Neuronal stem cell (in vitro differentiated cells): Measurements from ENCODE around the gene RTF2.

Experiments used
- DNase-seq: peaks from one replicate; pipeline ENCODE4 v3.0.0-alpha.2; 2013; ENCODE audit warnings: low spot score
- H2AFZ ChIP-seq: one replicate; pipeline ENCODE4 v1.6.1; 2013; ENCODE audit warnings: mild to moderate bottlenecking, low read length, inconsistent platforms
- H2AK5ac ChIP-seq: 2 replicates; pipeline ENCODE4 v1.6.1; 2013; ENCODE audit warnings: low read depth, mild to moderate bottlenecking, inconsistent platforms, low read length, moderate library complexity, mixed read lengths
- H2BK120ac ChIP-seq: 2 replicates; pipeline ENCODE4 v1.6.1; 2013; ENCODE audit warnings: low read depth, mild to moderate bottlenecking, inconsistent platforms, low read length, moderate library complexity, mixed read lengths
- H2BK12ac ChIP-seq: one replicate; pipeline ENCODE4 v1.6.1; 2013; ENCODE audit warnings: low read length, inconsistent platforms
- H2BK15ac ChIP-seq: 2 replicates; pipeline ENCODE4 v1.6.1; 2013; ENCODE audit warnings: mild to moderate bottlenecking, low read length, inconsistent platforms, mixed read lengths
- H2BK5ac ChIP-seq: one replicate; pipeline ENCODE4 v1.6.1; 2013; ENCODE audit warnings: inconsistent platforms, mild to moderate bottlenecking, low read length, moderate library complexity
- H3K14ac ChIP-seq: one replicate; pipeline ENCODE4 v1.6.1; 2013; ENCODE audit warnings: low read length, inconsistent platforms
- H3K18ac ChIP-seq: 2 replicates; pipeline ENCODE4 v1.6.1; 2013; ENCODE audit warnings: low read length, inconsistent platforms
- H3K23ac ChIP-seq: 2 replicates; pipeline ENCODE4 v1.6.1; 2013; ENCODE audit warnings: low read depth, mild to moderate bottlenecking, mixed read lengths, low read length, inconsistent platforms; ENCODE audit not compliant: poor library complexity
- H3K27ac ChIP-seq: replicated peaks from 3 replicates; pipeline ENCODE4 v1.5.1; 2013; ENCODE audit warnings: low read length, inconsistent platforms
- H3K27me3 ChIP-seq, 3 experiments: 2 replicates each; pipeline ENCODE4 v1.6.1; 2013; ENCODE audit warnings: low read length in 3 of 3, mild to moderate bottlenecking in 2 of 3, inconsistent platforms in 1 of 3, low read depth in 1 of 3, mixed read lengths in 1 of 3, moderate library complexity in 1 of 3; ENCODE audit not compliant: control insufficient read depth in 3 of 3, insufficient read depth in 3 of 3
- H3K36me3 ChIP-seq, 2 donors: replicated peaks in 1 of 2; 2 replicates each; pipeline ENCODE4 v1.6.1; 2013; ENCODE audit warnings: low read length in 2 of 2; ENCODE audit not compliant: control insufficient read depth in 2 of 2, insufficient read depth in 2 of 2
- H3K4ac ChIP-seq: 2 replicates; pipeline ENCODE4 v1.6.1; 2013; ENCODE audit warnings: inconsistent platforms, mild to moderate bottlenecking, low read length, moderate library complexity
- H3K4me1 ChIP-seq, 2 donors: 1 replicate in 1 of 2; 2 replicates in 1 of 2; pipeline ENCODE4 v1.6.1; 2013; ENCODE audit warnings: low read length in 2 of 2, low read depth in 1 of 2; ENCODE audit not compliant: control insufficient read depth in 2 of 2, insufficient read depth in 1 of 2
- H3K4me2 ChIP-seq: one replicate; pipeline ENCODE4 v1.6.1; 2013; ENCODE audit warnings: mild to moderate bottlenecking, low read length, inconsistent platforms; ENCODE audit not compliant: insufficient read depth, poor library complexity, severe bottlenecking
- H3K4me3 ChIP-seq, 2 donors: 2 replicates each; pipeline ENCODE4 v1.5.1; 2013; ENCODE audit warnings: low read length in 2 of 2, mild to moderate bottlenecking in 2 of 2, inconsistent platforms in 1 of 2, moderate library complexity in 1 of 2
- H3K79me1 ChIP-seq: one replicate; pipeline ENCODE4 v1.6.1; 2013; ENCODE audit warnings: low read depth, mild to moderate bottlenecking, inconsistent platforms, low read length, moderate library complexity
- H3K9ac ChIP-seq: one replicate; pipeline ENCODE4 v1.6.1; 2013; ENCODE audit warnings: mild to moderate bottlenecking, low read depth, low read length, inconsistent platforms; ENCODE audit not compliant: poor library complexity
- H3K9me3 ChIP-seq, 2 donors: replicated peaks in 1 of 2; 2 replicates each; pipeline versions ENCODE3 to v1.6.1; 2013; ENCODE audit warnings: low read length in 2 of 2, mild to moderate bottlenecking in 2 of 2, inconsistent platforms in 1 of 2, low read depth in 1 of 2, mixed read lengths in 1 of 2, moderate library complexity in 1 of 2; ENCODE audit not compliant: control insufficient read depth in 2 of 2, insufficient read depth in 1 of 2
- H4K8ac ChIP-seq: one replicate; pipeline ENCODE4 v1.6.1; 2013; ENCODE audit warnings: low read depth, mild to moderate bottlenecking, inconsistent platforms, low read length, moderate library complexity
- H4K91ac ChIP-seq: one replicate; pipeline ENCODE4 v1.6.1; 2013; ENCODE audit warnings: low read length, low read depth, mild to moderate bottlenecking, inconsistent platforms; ENCODE audit not compliant: poor library complexity
- WGBS, 2 donors: extraction: QIAGEN DNeasy Blood & Tissue Kit; methylation state at CpG; one replicate each; pipeline ENCODE4 v1.1.7; 2013; ENCODE audit warnings: missing lambda C conversion rate in 2 of 2, mixed read lengths in 1 of 2; ENCODE audit not compliant: insufficient read length in 2 of 2, insufficient replicate concordance in 1 of 2; ENCODE audit errors: extremely low coverage in 2 of 2; 5-methylcytosine and 5-hydroxymethylcytosine counted together

RTF2 gene

DNA sequence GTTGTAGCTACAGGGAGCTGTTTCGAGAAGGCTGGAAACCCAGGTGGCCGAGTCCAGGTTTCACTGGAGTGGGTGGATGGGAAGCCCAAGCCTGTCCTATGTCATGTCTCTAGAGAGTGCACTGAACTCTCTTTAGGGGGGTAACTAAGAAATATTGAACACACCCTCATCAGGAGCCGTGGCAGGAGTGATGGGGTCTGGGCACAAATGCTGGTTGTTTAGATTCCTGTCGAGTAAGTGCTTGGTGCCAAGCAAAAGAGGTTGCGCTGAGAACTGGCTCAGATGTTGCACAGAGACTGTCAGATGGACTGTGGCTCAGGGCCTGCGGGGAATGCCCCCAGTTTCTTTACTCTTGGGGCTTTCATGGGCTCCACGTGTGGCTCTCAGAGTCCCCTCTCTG, 48.8 kb downstream of the RTF2 start:
- WGBS, 2 donors: no CpG with 5 or more reads among the region's 7 CpGs
- no peak for DNase-seq
- Histone ChIP-seq H3K27me3 (no peaks in the 10 kb centered on the region), H2BK5ac (no peak overlapping the region), H3K4ac (no peak overlapping the region), H3K4me1 (peaks cover 0 to 6% of the 10 kb centered on the region in 2 donors), H3K23ac (no peak overlapping the region), H2AK5ac (no peak overlapping the region), H3K9ac (no peak overlapping the region), H2AFZ (no peak overlapping the region), H2BK120ac (no peak overlapping the region), H3K36me3 (peaks cover 25 to 53% of the 10 kb centered on the region in 2 donors), H2BK12ac (no peak overlapping the region), H3K14ac (no peak overlapping the region), H3K79me1 (no peaks in the 10 kb centered on the region), H2BK15ac (no peak overlapping the region), H3K18ac (no peak overlapping the region), H3K27ac (no peak overlapping the region), H4K91ac (no peak overlapping the region), H3K9me3 (peaks cover 6 to 21% of the 10 kb centered on the region in 2 donors), H4K8ac (no peak overlapping the region), H3K4me2 (no peak overlapping the region), H3K4me3 (no peak overlapping the region)

DNA sequence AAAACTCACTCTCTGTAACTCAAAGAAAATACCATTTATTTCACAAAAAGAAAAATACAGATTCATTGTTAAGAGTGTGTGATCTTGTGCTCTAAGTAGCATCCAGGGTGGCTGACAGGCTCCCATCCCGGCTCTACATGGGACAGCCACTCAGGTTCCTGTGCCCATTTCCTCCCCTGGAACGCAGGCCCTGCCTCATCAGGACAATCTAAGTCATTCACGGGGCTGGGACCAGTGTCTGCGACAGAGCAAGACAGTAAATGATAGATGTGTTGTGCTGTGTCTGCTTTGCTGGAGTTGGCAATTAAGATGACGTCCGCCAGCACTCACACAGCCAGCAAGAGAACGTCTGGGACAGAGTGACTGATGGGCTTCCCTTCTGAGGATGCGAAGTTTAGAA, 49.2 kb downstream of the RTF2 start:
- Histone ChIP-seq H2BK5ac (no peak overlapping the region), H3K23ac (no peak overlapping the region), H2AFZ (no peak overlapping the region), H4K91ac (no peak overlapping the region), H2BK12ac (no peak overlapping the region), H3K18ac (no peak overlapping the region), H3K27me3 (no peaks in the 10 kb centered on the region), H3K14ac (no peak overlapping the region), H2BK15ac (no peak overlapping the region), H2BK120ac (no peak overlapping the region), H3K9ac (no peak overlapping the region), H3K4me2 (no peak overlapping the region), H4K8ac (no peak overlapping the region), H2AK5ac (no peak overlapping the region), H3K9me3 (peaks cover 6 to 21% of the 10 kb centered on the region in 2 donors), H3K79me1 (no peaks in the 10 kb centered on the region), H3K4ac (no peak overlapping the region), H3K27ac (no peak overlapping the region), H3K4me3 (no peak overlapping the region), H3K4me1 (peaks cover 0 to 5% of the 10 kb centered on the region in 2 donors), H3K36me3 (peaks cover 25 to 53% of the 10 kb centered on the region in 2 donors)
- whole genome bisulfite sequencing, 2 donors: no CpG with 5 or more reads among the region's 8 CpGs
- DNase-seq: no peak

DNA sequence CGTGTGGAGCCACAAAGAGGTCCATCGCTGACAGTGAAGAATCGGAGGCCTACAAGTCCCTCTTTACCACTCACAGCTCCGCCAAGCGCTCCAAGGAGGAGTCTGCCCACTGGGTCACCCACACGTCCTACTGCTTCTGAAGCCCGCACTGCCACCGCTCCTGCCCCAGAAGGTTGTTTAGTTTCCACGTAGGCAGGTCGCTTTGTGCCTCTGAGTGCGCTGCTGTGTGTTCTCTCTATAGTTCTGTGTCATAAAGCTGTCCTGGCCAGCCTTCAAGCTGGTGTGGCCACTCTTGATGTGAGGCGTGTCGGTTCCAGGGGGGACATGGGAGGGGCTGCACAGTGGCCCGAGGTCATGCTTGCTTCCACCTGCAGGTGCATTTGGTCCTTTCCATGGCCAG, 49.7 kb downstream of the RTF2 start:
- Histone ChIP-seq H3K4me2 (no peak overlapping the region), H2BK120ac (no peak overlapping the region), H3K18ac (no peak overlapping the region), H3K4ac (no peak overlapping the region), H3K27ac (no peak overlapping the region), H2BK15ac (no peak overlapping the region), H3K27me3 (no peaks in the 10 kb centered on the region), H4K8ac (no peak overlapping the region), H3K23ac (no peak overlapping the region), H3K79me1 (no peaks in the 10 kb centered on the region), H3K9ac (no peak overlapping the region), H3K14ac (no peak overlapping the region), H2BK5ac (no peak overlapping the region), H2AK5ac (no peak overlapping the region), H3K9me3 (peaks cover 6 to 21% of the 10 kb centered on the region in 2 donors), H3K4me3 (no peak overlapping the region), H3K36me3 (peaks cover 25 to 49% of the 10 kb centered on the region in 2 donors), H4K91ac (no peak overlapping the region), H2BK12ac (no peak overlapping the region), H3K4me1 (peaks cover 0 to 2% of the 10 kb centered on the region in 2 donors), H2AFZ (no peak overlapping the region)
- no CpG with 5 or more reads among the region's 14 CpGs for WGBS, 2 donors
- DNase-seq: no peak

DNA sequence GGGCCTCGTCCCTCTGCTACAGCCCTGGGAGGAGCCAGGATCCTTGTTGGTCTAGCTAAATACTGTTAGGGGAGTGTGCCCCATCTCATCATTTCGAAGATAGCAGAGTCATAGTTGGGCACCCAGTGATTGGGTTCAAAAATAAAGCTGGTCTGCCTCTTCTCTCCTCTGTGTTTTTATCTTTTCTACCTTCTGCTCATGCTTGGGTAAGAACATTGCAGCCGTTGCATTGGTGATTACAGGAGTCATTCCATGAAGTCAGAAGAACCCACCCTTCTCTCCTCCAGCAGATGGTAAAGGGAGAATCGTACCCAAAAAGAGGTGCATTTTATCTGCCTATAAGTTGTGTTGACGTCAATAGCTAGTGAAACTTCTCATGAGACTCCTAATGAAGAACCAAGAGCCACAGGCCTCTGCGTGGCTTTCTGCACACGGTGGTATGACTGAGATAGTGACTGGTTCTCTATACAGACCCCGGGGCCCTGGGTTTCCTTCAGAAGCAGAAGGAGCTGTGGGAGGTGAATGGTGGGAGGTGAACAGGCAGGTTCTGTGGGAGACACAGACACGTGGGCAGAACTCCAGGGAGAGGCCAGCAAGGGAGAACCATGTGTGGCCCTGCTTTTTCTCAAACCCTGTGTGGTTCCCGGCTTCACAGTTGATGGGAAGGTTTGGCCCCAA, 50.4 kb downstream of the RTF2 start:
- Histone ChIP-seq H2BK5ac (no peak overlapping the region), H2AK5ac (no peak overlapping the region), H3K9me3 (peaks cover 6 to 21% of the 10 kb centered on the region in 2 donors), H3K36me3 (peaks cover 22 to 42% of the 10 kb centered on the region in 2 donors), H2BK12ac (no peak overlapping the region), H3K79me1 (no peaks in the 10 kb centered on the region), H3K27me3 (no peaks in the 10 kb centered on the region), H3K18ac (no peak overlapping the region), H2AFZ (no peak overlapping the region), H4K8ac (no peak overlapping the region), H3K4me2 (no peak overlapping the region), H3K4me3 (no peak overlapping the region), H3K4ac (no peak overlapping the region), H3K23ac (no peak overlapping the region), H4K91ac (no peak overlapping the region), H3K14ac (no peak overlapping the region), H3K4me1 (no peaks in the 10 kb centered on the region), H2BK120ac (no peak overlapping the region), H2BK15ac (no peak overlapping the region), H3K27ac (no peak overlapping the region), H3K9ac (no peak overlapping the region)
- no CpG with 5 or more reads among the region's 10 CpGs for WGBS, 2 donors
- DNase-seq: no peak
